GM23338 (cell line): ENCODE data around the gene CLRN2.

Experiments used
- CREB1 ChIP-seq: fragments of 250-450 bp; sonication (Bioruptor Pico); IDR thresholded peaks from 2 replicates; pipeline ENCODE4 v1.5.0; 2020; ENCODE audit warnings: low read depth, mild to moderate bottlenecking, moderate library complexity
- CTCF ChIP-seq, 2 experiments: fragments of 200-600 bp in 1 of 2; sonication (generic) in 1 of 2; conservative IDR thresholded peaks; 2 replicates each; pipeline versions ENCODE4 v1.5.1 to v1.6.1; 2016 to 2017; ENCODE audit warnings: antibody characterized with exemption in 2 of 2, low read depth in 2 of 2, mild to moderate bottlenecking in 2 of 2, moderate library complexity in 1 of 2
- EZH2 ChIP-seq: fragments of 200-600 bp; sonication (generic); IDR thresholded peaks from one replicate; pipeline ENCODE4 v1.8.0; 2017; ENCODE audit warnings: antibody characterized with exemption, mild to moderate bottlenecking, low read depth; ENCODE audit not compliant: unreplicated experiment

DNA sequence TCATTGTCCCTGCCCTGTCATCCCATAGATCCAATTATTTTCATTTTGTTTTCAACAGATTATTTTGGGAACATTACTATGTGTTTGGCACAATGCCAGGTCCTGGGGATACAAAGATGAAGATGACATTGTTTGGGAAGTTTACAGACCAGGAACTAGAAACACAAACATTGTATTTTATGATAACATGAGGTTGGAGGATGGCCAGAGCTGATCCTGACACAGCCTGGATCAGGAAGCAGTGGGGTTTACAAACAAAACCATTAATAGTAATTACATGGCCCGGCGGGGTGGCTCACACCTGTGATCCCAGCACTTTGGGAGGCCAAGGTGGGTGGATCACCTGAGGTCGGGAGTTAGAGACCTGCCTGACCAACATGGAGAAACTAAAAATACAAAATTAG lies 29.9 kb downstream of the CLRN2 start:
- TF ChIP-seq CTCF (conservative IDR thresholded peaks at IDR 0.05; ENCODE audit: low read depth in 2 of 2) (no peak), EZH2 (no peak), CREB1 (CRISPR knock-in tag) (no peak)
